ENCODE data around the gene CDH4. TPM values are rescaled to one million over a fixed set of nuclear protein-coding genes. Genes with fewer than 3 reads are reported as not detected.

Gene CDH4
- total and polyA plus RNA-seq, 10 donors, result 0.30 to 20.1 (median 7.7) TPM

DNA sequence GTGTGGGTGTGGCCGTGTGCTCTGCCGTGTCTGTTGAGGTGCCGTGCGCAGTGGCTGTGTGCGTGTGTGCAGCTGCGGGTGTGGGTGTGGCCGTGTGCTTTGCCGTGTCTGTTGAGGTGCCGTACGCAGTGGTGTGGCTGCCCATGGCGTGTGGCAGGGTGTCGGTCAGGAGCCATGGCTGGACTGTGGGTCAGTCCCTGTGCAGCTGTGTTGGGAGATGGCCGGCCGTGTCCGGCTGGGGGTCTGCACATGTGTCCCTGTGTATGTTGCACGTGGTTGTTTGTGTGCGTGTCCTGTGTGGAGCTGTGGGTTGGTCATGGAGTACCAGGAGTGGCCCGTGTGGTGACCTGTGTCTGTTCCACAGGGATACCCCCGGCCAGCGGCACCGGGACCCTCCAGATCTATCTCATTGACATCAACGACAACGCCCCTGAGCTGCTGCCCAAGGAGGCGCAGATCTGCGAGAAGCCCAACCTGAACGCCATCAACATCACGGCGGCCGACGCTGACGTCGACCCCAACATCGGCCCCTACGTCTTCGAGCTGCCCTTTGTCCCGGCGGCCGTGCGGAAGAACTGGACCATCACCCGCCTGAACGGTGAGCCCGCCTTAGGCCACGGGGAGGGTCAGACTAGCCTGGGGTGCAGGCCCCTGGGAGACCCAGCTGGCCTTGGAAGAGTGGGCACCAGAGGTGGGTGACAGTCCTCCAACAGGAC is 675.9 kb downstream of the CDH4 start:
- 93 to 94% (median 94%) methylated on average over 32 to 43 of the region's 43 CpGs for WGBS, 5 donors
- intact Hi-C loops (cut with DNase I; ENCODE audit: low total_unique reads), result no loop called here

DNA sequence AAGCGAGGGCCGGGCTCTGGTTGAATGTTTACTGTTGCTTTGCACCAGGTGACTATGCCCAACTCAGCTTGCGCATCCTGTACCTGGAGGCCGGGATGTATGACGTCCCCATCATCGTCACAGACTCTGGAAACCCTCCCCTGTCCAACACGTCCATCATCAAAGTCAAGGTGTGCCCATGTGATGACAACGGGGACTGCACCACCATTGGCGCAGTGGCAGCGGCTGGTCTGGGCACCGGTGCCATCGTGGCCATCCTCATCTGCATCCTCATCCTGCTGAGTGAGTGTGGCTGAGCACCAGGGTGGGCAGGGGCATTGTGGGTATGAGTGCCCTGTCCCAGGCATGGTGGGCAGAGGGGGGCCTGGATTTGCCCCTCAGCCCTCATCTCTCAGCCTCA is 677.5 kb downstream of the CDH4 start:
- DNase-seq, result peak; percentile 64
- Histone ChIP-seq H3K27ac (no peak overlapping the region), H3K4me1 (no peaks in the 10 kb centered on the region), H3K9me3 (peaks cover 0 to 7% (median 0%) of the 10 kb centered on the region in 8 donors), H3K4me3 (no peak overlapping the region), H3K27me3 (replicated peaks in 1 of 7) (peaks cover 0 to 14% (median 0%) of the 10 kb centered on the region in 7 donors), H3K36me3 (no peaks in the 10 kb centered on the region)
- TF ChIP-seq POLR2AphosphoS5 (IDR thresholded peaks at IDR 0.05) (no peak), POLR2A (IDR thresholded peaks at IDR 0.05) (no peak)
- TF ChIP-seq, protein P1, sequence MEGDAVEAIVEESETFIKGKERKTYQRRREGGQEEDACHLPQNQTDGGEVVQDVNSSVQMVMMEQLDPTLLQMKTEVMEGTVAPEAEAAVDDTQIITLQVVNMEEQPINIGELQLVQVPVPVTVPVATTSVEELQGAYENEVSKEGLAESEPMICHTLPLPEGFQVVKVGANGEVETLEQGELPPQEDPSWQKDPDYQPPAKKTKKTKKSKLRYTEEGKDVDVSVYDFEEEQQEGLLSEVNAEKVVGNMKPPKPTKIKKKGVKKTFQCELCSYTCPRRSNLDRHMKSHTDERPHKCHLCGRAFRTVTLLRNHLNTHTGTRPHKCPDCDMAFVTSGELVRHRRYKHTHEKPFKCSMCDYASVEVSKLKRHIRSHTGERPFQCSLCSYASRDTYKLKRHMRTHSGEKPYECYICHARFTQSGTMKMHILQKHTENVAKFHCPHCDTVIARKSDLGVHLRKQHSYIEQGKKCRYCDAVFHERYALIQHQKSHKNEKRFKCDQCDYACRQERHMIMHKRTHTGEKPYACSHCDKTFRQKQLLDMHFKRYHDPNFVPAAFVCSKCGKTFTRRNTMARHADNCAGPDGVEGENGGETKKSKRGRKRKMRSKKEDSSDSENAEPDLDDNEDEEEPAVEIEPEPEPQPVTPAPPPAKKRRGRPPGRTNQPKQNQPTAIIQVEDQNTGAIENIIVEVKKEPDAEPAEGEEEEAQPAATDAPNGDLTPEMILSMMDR (IDR thresholded peaks at IDR 0.05 in 8 of 11, conservative IDR thresholded peaks at IDR 0.05 in 3 of 11), result no peak
- intact Hi-C loops (cut with DNase I; ENCODE audit: low total_unique reads), result no loop called here
- WGBS, 5 donors, result 93 to 97% (median 95%) methylated on average over 10 to 12 of the region's 12 CpGs

More for the DNA sequence above, 675.9 kb downstream of the CDH4 start:
- TF ChIP-seq, protein P1 (IDR thresholded peaks at IDR 0.05 in 8 of 11, conservative IDR thresholded peaks at IDR 0.05 in 3 of 11), result no peak
- no peak for TF ChIP-seq POLR2A (IDR thresholded peaks at IDR 0.05)
- no peak for TF ChIP-seq POLR2AphosphoS5 (IDR thresholded peaks at IDR 0.05)
- Histone ChIP-seq H3K4me1 (no peaks in the 10 kb centered on the region), H3K9me3 (peaks cover 0 to 7% (median 0%) of the 10 kb centered on the region in 8 donors), H3K4me3 (no peak overlapping the region), H3K27ac (no peak overlapping the region), H3K36me3 (no peaks in the 10 kb centered on the region), H3K27me3 (replicated peaks in 1 of 7) (peaks cover 0 to 28% (median 0%) of the 10 kb centered on the region in 7 donors)
- DNase-seq, result peak; percentile 55

DNA sequence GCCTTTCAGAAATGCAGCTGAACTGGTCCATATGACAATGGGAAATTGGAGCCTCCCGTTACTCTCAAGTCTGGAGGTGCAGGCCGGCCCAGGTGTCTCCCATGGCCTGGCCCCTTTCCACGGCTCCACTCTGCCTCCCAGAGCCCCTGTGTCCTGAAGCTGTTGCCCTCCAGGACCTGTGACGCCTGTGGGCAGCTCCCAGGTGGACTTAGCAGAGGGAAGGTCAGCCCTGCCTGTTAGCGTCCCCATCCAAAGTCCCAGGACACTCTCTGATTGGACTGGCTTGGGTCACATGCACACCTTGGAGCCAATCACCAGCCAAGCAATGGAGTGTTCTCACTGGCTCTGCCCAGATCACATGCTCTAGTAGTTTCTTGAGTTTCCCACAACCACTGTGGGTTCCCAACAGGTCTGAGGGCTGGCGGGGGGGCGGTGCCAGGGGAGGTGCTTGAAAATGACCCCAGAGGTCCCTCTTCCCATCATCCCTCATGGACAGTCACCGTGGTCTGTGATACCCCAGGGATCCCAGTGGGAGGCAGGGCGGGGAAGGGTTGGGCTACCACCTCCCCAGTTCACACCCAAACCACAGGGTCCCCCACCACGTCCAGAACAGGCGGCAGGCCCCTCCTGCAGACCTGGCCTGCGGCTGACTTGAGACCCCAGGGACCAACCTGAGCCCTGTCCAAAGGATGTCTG is 678.1 kb downstream of the CDH4 start:
- peaks cover 0 to 7% (median 0%) of the 10 kb centered on the region in 8 donors for H3K9me3 ChIP-seq
- no peaks in the 10 kb centered on the region for H3K36me3 ChIP-seq
- H3K4me1 ChIP-seq, result no peaks in the 10 kb centered on the region
- 86 to 97% (median 93%) methylated on average over 9 to 12 of the region's 12 CpGs for WGBS, 5 donors
- no peak overlapping the region for H3K4me3 ChIP-seq
- H3K27ac ChIP-seq, result no peak overlapping the region
- peak; percentile 46 for DNase-seq
- intact Hi-C loops (cut with DNase I; ENCODE audit: low total_unique reads), result no loop called here
- no peak for TF ChIP-seq POLR2A (IDR thresholded peaks at IDR 0.05)
- H3K27me3 ChIP-seq (replicated peaks in 1 of 7), result peaks cover 0 to 8% (median 0%) of the 10 kb centered on the region in 7 donors

DNA sequence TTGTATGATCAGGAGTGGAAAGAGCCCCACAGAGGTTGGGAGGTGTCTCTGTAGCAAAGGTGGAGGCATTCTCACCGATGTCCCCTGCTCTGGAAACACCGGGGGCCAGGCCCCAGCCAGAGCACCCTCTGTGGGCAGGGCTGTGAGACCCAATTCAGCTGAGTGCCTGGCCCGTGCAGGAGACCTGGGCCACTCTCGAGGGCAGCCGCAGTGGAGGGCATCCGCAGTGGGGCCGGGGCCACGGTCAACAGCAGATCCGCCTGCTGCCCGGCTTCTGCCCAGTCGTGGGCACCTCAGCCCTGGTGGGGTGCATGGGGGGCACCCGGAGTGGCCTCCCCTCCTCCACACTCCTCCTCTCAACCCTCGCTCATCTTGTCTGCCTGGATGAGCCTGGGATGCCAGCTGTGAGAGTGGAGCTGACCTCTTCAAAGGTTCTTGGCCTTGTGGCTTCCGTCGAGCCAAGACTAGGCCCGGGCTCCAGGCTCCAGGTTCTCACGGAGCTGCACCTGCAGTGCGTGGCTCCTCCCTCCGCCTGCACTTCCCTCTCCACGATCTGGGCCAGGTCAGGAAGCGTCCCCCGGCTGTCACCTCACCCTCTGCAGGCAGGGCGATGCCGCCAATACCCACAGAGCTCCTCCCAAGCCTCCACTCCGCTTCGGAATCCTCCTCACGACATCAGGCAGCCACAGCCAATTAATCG is 678.9 kb downstream of the CDH4 start:
- H3K27ac ChIP-seq, result no peak overlapping the region
- H3K36me3 ChIP-seq, result no peaks in the 10 kb centered on the region
- H3K9me3 ChIP-seq, result peaks cover 0 to 7% (median 0%) of the 10 kb centered on the region in 8 donors
- H3K4me1 ChIP-seq, result no peaks in the 10 kb centered on the region
- TF ChIP-seq POLR2A (IDR thresholded peaks at IDR 0.05), result no peak
- TF ChIP-seq, protein P1 (IDR thresholded peaks at IDR 0.05 in 8 of 11, conservative IDR thresholded peaks at IDR 0.05 in 3 of 11), result no peak
- TF ChIP-seq POLR2AphosphoS5 (IDR thresholded peaks at IDR 0.05), result no peak
- intact Hi-C loops (cut with DNase I; ENCODE audit: low total_unique reads), result no loop called here
- no peak overlapping the region for H3K4me3 ChIP-seq
- 86 to 89% (median 88%) methylated on average over 19 to 28 of the region's 28 CpGs for WGBS, 5 donors
- H3K27me3 ChIP-seq (replicated peaks in 1 of 7), result peaks cover 0 to 7% (median 0%) of the 10 kb centered on the region in 7 donors
- DNase-seq, result peak; percentile 58
